Sigmoid colon (tissue), 7 donors: Measurements from ENCODE around the gene FKBP7. TPM values are rescaled to one million over a fixed set of nuclear protein-coding genes. Genes with fewer than 3 reads are reported as not detected.

Experiments
- DNase-seq: peaks from one replicate; pipeline ENCODE4 v3.0.0-alpha.2; 2019
- H3K27ac ChIP-seq, 4 donors: fragments of 200-600 bp; sonication (generic); one replicate each; pipeline ENCODE4 v1.5.1; 2016 to 2019; ENCODE audit warnings: mild to moderate bottlenecking in 1 of 4
- H3K27me3 ChIP-seq, 3 donors: fragments of 200-600 bp; sonication (generic); one replicate each; pipeline ENCODE4 v1.5.1; 2019; ENCODE audit warnings: mild to moderate bottlenecking in 1 of 3
- H3K36me3 ChIP-seq, 4 donors: fragments of 200-600 bp; sonication (generic); one replicate each; pipeline ENCODE4 v1.5.1; 2016 to 2019
- H3K4me1 ChIP-seq, 4 donors: fragments of 200-600 bp; sonication (generic); one replicate each; pipeline ENCODE4 v1.5.1; 2017 to 2019
- H3K4me3 ChIP-seq, 4 donors: fragments of 200-600 bp; sonication (generic); one replicate each; pipeline ENCODE4 v1.5.1; 2017 to 2019; ENCODE audit warnings: mild to moderate bottlenecking in 2 of 4, moderate library complexity in 1 of 4
- H3K9me3 ChIP-seq, 4 donors: fragments of 200-600 bp in 3 of 4; sonication (generic) in 3 of 4; one replicate each; pipeline versions ENCODE4 v1.5.1 to v1.6.1; 2013 to 2019
- EP300 ChIP-seq, 4 donors: sonication (generic); formaldehyde crosslinking; IDR thresholded peaks; one replicate each; pipeline ENCODE4 v1.6.1; 2017; ENCODE audit warnings: antibody characterized with exemption in 4 of 4
- POLR2A ChIP-seq, 2 donors: fragments of 450-650 bp; IDR thresholded peaks; one replicate each; pipeline ENCODE4 v1.6.1; 2016; ENCODE audit warnings: antibody characterized with exemption in 2 of 2, mild to moderate bottlenecking in 2 of 2, moderate library complexity in 2 of 2
- POLR2AphosphoS5 ChIP-seq, 4 donors: sonication (generic); formaldehyde crosslinking; IDR thresholded peaks; one replicate each; pipeline ENCODE4 v1.6.1; 2017; ENCODE audit warnings: antibody characterized with exemption in 4 of 4
- WGBS, 2 donors: extraction: QIAGEN DNeasy Blood & Tissue Kit; methylation state at CpG; one replicate each; pipeline ENCODE4 v1.1.7; 2013; 5-methylcytosine and 5-hydroxymethylcytosine counted together
- intact Hi-C: fragments of 100-400 bp; cut with DNase I; formaldehyde crosslinking; loops from one replicate; pipeline ENCODE4 v1.15.1; 2023
- polyA plus RNA-seq, 3 donors: library from polyadenylated mRNA; stranded (reverse); fragments of 200-250 nt; gene quantifications; one replicate each; pipeline ENCODE4 v1.2.3, GENCODE V29; 2013
- total RNA-seq, 4 donors: library from RNA; depleted of rRNA; stranded (reverse); fragments of >200 nt; gene quantifications; one replicate each; pipeline ENCODE4 v1.1.0, GENCODE V29; 2016
- TF ChIP-seq, protein P1 (sequence below), 4 experiments: fragments of 450-650 bp in 3 of 4; fragments of 200-600 bp in 1 of 4; IDR thresholded peaks; one replicate each; pipeline ENCODE4 v1.5.1; 2016 to 2019; ENCODE audit warnings: antibody characterized with exemption in 4 of 4, mild to moderate bottlenecking in 3 of 4, moderate library complexity in 2 of 4
- donor health status: healthy with polysubstance abuse.
- donor health status: Bipolar disorder and iron deficiency.
- donor health status: healthy.

The FKBP7 gene
- total and polyA plus RNA-seq, 7 donors, result 1.2 to 26.7 (median 19.9) TPM

DNA sequence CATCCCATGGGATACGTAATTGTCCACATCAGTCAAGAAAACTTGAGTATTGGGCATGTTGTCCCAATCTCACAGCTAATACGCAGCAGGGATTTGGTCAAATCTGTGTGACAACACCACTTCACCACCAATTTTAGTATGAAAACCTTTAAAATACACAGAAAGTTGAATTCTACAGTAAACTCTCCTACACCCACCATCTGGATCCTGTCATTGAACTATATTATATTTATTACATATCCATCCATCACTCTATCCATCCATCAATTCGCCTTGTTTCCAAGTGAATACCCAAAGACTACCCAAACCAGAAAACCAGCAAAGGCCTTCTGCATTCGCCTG is 846 bp upstream of the FKBP7 start:
- intact Hi-C loops, result no loop called here
- peak overlapping the region; percentile 88 to 95 (median 92) for H3K27ac ChIP-seq
- H3K4me1 ChIP-seq, result peaks cover 0 to 56% (median 46%) of the 10 kb centered on the region in 4 donors
- DNase-seq, result no peak
- WGBS, 2 donors, result 36 to 55% methylated on average over 4 of the region's 4 CpGs
- H3K36me3 ChIP-seq, result no peaks in the 10 kb centered on the region
- no peaks in the 10 kb centered on the region for H3K27me3 ChIP-seq
- H3K9me3 ChIP-seq, result no peaks in the 10 kb centered on the region
- no peak for TF ChIP-seq POLR2A (IDR thresholded peaks at IDR 0.05)
- TF ChIP-seq, protein P1, sequence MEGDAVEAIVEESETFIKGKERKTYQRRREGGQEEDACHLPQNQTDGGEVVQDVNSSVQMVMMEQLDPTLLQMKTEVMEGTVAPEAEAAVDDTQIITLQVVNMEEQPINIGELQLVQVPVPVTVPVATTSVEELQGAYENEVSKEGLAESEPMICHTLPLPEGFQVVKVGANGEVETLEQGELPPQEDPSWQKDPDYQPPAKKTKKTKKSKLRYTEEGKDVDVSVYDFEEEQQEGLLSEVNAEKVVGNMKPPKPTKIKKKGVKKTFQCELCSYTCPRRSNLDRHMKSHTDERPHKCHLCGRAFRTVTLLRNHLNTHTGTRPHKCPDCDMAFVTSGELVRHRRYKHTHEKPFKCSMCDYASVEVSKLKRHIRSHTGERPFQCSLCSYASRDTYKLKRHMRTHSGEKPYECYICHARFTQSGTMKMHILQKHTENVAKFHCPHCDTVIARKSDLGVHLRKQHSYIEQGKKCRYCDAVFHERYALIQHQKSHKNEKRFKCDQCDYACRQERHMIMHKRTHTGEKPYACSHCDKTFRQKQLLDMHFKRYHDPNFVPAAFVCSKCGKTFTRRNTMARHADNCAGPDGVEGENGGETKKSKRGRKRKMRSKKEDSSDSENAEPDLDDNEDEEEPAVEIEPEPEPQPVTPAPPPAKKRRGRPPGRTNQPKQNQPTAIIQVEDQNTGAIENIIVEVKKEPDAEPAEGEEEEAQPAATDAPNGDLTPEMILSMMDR (IDR thresholded peaks at IDR 0.05), result peak in 1 of 4 experiments; percentile 4
- peak overlapping the region in 3 of 4 donors; percentile 61 to 97 (median 66) for H3K4me3 ChIP-seq

DNA sequence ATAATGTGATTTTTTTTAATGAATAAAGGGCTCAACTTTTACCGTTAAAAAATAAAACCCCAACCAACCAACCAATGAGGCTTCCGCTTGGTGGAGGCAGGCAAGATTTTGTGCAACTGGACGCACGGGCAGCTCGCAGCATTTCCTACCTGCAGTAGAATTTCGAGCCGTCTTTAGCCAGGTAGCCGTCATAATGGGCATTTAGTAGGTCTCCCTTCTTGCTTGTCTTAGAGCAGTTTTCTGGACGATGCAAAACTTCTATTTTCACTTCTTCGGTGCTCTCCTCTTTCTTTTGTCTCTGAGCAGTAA is 316 bp downstream of the FKBP7 start:
- peaks cover 0 to 49% (median 41%) of the 10 kb centered on the region in 4 donors for H3K4me1 ChIP-seq
- intact Hi-C loops, result loop anchor here (1.0 kb wide), 1 partner anchor 27 kb away; the partner anchor contains the start of genes PJVK and PRKRA
- no peaks in the 10 kb centered on the region for H3K36me3 ChIP-seq
- H3K27ac ChIP-seq, result peak overlapping the region; percentile 88 to 95 (median 92)
- no peaks in the 10 kb centered on the region for H3K27me3 ChIP-seq
- peak; percentile 60 for DNase-seq
- TF ChIP-seq EP300 (IDR thresholded peaks at IDR 0.05), result no peak
- TF ChIP-seq POLR2A (IDR thresholded peaks at IDR 0.05), result no peak
- TF ChIP-seq, protein P1 (IDR thresholded peaks at IDR 0.05), result no peak
- no peak for TF ChIP-seq POLR2AphosphoS5 (IDR thresholded peaks at IDR 0.05)
- no peaks in the 10 kb centered on the region for H3K9me3 ChIP-seq
- WGBS, 2 donors, result 0 to 1% methylated on average over 10 of the region's 10 CpGs
- H3K4me3 ChIP-seq, result peak overlapping the region; percentile 56 to 97 (median 64)

DNA sequence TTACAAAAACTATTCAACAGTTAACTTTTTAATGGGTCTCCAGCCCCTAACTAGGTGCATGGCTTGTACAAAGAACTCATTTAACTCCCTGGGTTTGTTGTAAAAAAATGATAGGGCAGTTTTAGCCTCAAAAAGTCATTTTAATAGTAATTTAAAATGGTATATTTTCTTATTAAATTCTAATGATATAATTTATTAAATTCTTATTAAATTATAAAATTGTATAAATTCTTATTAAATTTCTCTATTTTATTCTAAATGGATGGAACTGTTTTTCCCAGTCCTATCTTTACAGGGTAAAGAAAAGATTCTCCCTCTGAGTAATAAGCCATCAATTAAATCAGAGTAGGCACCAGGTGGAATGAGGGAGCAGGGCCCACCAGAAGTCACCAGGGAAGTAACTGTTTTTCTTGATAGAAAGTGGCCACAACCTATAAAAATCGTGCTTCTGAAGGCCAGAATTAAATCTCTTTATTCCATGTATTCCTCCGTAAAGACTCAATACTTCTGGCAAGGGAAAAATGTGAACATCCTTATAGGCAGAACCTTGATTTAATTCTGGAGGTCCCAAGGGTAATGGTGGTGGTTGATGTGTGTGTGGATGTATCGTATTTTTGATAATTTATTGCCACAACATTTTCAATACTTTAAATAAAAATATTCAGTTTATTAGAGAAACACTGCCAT is 814 bp downstream of the FKBP7 start:
- Histone ChIP-seq H3K4me3 (peak overlapping the region; percentile 56 to 97 (median 64)), H3K27me3 (no peaks in the 10 kb centered on the region), H3K36me3 (no peaks in the 10 kb centered on the region), H3K4me1 (peaks cover 0 to 44% (median 36%) of the 10 kb centered on the region in 4 donors), H3K27ac (peak overlapping the region; percentile 88 to 95 (median 92)), H3K9me3 (no peaks in the 10 kb centered on the region)
- WGBS, 2 donors, result 6 to 16% methylated on average over 3 of the region's 3 CpGs
- intact Hi-C loops, result loop anchor here (1.0 kb wide), 1 partner anchor 26 kb away; the partner anchor contains the start of genes PJVK and PRKRA
- no peak for DNase-seq
- no peak for TF ChIP-seq POLR2AphosphoS5 (IDR thresholded peaks at IDR 0.05)
- no peak for TF ChIP-seq POLR2A (IDR thresholded peaks at IDR 0.05)
- no peak for TF ChIP-seq EP300 (IDR thresholded peaks at IDR 0.05)
- TF ChIP-seq, protein P1 (IDR thresholded peaks at IDR 0.05), result no peak

DNA sequence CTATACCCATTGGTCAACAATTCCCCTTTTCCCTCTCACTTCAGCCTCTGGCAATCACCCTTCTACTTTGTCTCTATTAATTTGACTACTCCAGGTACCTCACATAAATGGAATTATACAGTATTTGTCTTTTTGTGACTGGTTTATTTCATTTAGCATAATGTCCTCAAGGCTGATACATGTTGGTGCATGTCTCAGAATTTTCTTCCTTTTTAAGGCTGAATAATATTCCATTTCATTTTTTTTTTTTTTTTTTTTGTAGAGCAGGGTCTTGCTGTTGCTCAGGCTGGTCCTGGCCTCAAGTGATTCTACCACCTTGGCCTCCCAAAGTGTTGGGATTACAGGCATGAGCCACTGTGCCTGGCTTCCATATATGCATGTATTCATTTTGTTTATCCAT is 1.9 kb downstream of the FKBP7 start:
- DNase-seq, result no peak
- no peak overlapping the region for H3K27ac ChIP-seq
- H3K4me1 ChIP-seq, result peaks cover 0 to 33% (median 25%) of the 10 kb centered on the region in 4 donors
- TF ChIP-seq EP300 (IDR thresholded peaks at IDR 0.05), result no peak
- TF ChIP-seq, protein P1 (IDR thresholded peaks at IDR 0.05), result no peak
- no peak for TF ChIP-seq POLR2A (IDR thresholded peaks at IDR 0.05)
- no peak overlapping the region for H3K4me3 ChIP-seq
- H3K9me3 ChIP-seq, result no peaks in the 10 kb centered on the region
- no peaks in the 10 kb centered on the region for H3K27me3 ChIP-seq
- no peaks in the 10 kb centered on the region for H3K36me3 ChIP-seq
- intact Hi-C loops, result no loop called here

DNA sequence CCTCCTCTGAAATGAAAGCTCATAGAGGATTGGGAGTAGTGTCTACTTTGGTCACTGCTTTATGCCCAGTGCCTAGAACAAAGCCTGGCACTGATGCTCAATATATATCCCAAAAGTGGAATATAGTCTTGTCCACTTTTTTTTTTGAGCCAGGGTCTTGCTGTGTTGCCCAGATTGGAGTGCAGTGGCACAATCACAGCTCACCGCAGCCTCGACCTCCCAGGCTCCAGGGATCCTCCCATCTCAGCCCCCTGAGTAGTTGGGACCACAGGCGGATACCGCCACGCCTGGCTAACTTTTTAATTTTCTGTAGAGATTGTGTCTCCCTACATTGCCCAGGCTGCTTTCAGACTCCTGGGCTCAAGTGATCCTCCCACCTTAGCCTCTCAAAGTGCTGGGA is 3.8 kb downstream of the FKBP7 start:
- Histone ChIP-seq H3K36me3 (peaks cover 0 to 2% (median 0%) of the 10 kb centered on the region in 4 donors), H3K4me3 (no peak overlapping the region), H3K4me1 (peaks cover 0 to 26% (median 16%) of the 10 kb centered on the region in 4 donors), H3K27ac (no peak overlapping the region), H3K27me3 (no peaks in the 10 kb centered on the region), H3K9me3 (no peaks in the 10 kb centered on the region)
- 96 to 97% methylated on average over 5 of the region's 5 CpGs for WGBS, 2 donors
- no peak for DNase-seq
- TF ChIP-seq POLR2A (IDR thresholded peaks at IDR 0.05) (no peak), EP300 (IDR thresholded peaks at IDR 0.05) (no peak), POLR2AphosphoS5 (IDR thresholded peaks at IDR 0.05) (no peak)
- TF ChIP-seq, protein P1 (IDR thresholded peaks at IDR 0.05), result no peak
- intact Hi-C loops, result no loop called here
